HepG2 (cell line): ENCODE data around the gene SLC29A1. TPM values are rescaled to one million over a fixed set of nuclear protein-coding genes. Genes with fewer than 3 reads are reported as not detected.

Experiments
- AHR ChIP-seq: IDR thresholded peaks from 2 replicates; pipeline ENCODE4 v1.6.1; 2018; ENCODE audit warnings: missing genetic modification reagents, missing compliant biosample characterization
- ARID2 ChIP-seq: sonication (generic); formaldehyde crosslinking; IDR thresholded peaks from 2 replicates; pipeline ENCODE4 v1.8.1; 2022; ENCODE audit warnings: mild to moderate bottlenecking, missing genetic modification reagents, borderline replicate concordance
- ARID4A ChIP-seq: sonication (generic); formaldehyde crosslinking; IDR thresholded peaks from 2 replicates; pipeline ENCODE4 v1.5.0; 2020; ENCODE audit warnings: mild to moderate bottlenecking, missing genetic modification reagents, borderline replicate concordance
- EEA1 ChIP-seq: sonication (generic); formaldehyde crosslinking; IDR thresholded peaks from 2 replicates; pipeline ENCODE4 v1.5.1; 2020; ENCODE audit warnings: mild to moderate bottlenecking, missing genetic modification reagents, borderline replicate concordance
- FIP1L1 ChIP-seq: fragments of 200-400 bp; formaldehyde crosslinking; IDR thresholded peaks from 2 replicates; pipeline ENCODE4 v1.6.1; 2018; ENCODE audit warnings: low read depth, mild to moderate bottlenecking, low read length, moderate library complexity, borderline replicate concordance; ENCODE audit not compliant: insufficient read depth
- FOSL1 ChIP-seq: sonication (generic); formaldehyde crosslinking; IDR thresholded peaks from 2 replicates; pipeline ENCODE4 v1.9.0; 2021; ENCODE audit warnings: missing genetic modification reagents, borderline replicate concordance
- KLF11 ChIP-seq: IDR thresholded peaks from 2 replicates; pipeline ENCODE4 v1.6.1; 2016; ENCODE audit warnings: missing compliant biosample characterization
- MAFG ChIP-seq: sonication (generic); formaldehyde crosslinking; IDR thresholded peaks from 2 replicates; pipeline ENCODE4 v1.5.1; 2020; ENCODE audit warnings: mild to moderate bottlenecking, missing genetic modification reagents
- MYC ChIP-seq: sonication (generic); formaldehyde crosslinking; IDR thresholded peaks from 2 replicates; pipeline ENCODE4 v1.9.0; 2021; ENCODE audit warnings: missing genetic modification reagents, borderline replicate concordance
- NAIF1 ChIP-seq: sonication (generic); formaldehyde crosslinking; IDR thresholded peaks from 2 replicates; pipeline ENCODE4 v1.5.0; 2020; ENCODE audit warnings: mild to moderate bottlenecking, missing genetic modification reagents, borderline replicate concordance
- NFE2L2 ChIP-seq: fragments of 150-350 bp; IDR thresholded peaks from 2 replicates; pipeline ENCODE4 v1.6.1; 2014; ENCODE audit warnings: low read length
- RBAK ChIP-seq: sonication (generic); formaldehyde crosslinking; IDR thresholded peaks from 2 replicates; pipeline ENCODE4 v1.5.1; 2020; ENCODE audit warnings: mild to moderate bottlenecking, missing genetic modification reagents
- RNF2 ChIP-seq: fragments of 450-650 bp; conservative IDR thresholded peaks from 2 replicates; pipeline ENCODE4 v1.6.1; 2016; ENCODE audit warnings: low read depth
- STAG1 ChIP-seq: sonication (generic); formaldehyde crosslinking; IDR thresholded peaks from 2 replicates; pipeline ENCODE4 v1.4.0; 2020; ENCODE audit warnings: missing genetic modification reagents
- TAF15 ChIP-seq: fragments of 200-400 bp; formaldehyde crosslinking; IDR thresholded peaks from one replicate; pipeline ENCODE4 v1.6.1; 2018; ENCODE audit warnings: mild to moderate bottlenecking, low read depth, low read length; ENCODE audit not compliant: poor library complexity, severe bottlenecking
- THAP11 ChIP-seq: IDR thresholded peaks from 2 replicates; pipeline ENCODE4 v1.6.1; 2016; ENCODE audit warnings: missing biosample characterization, missing genetic modification reagents
- YY1 ChIP-seq: IDR thresholded peaks from 2 replicates; pipeline ENCODE4 v1.6.1; 2011; ENCODE audit warnings: low read length, low read depth, moderate library complexity, mild to moderate bottlenecking; ENCODE audit not compliant: insufficient read depth, insufficient replicate concordance
- ZFP36L2 ChIP-seq: sonication (generic); formaldehyde crosslinking; IDR thresholded peaks from 2 replicates; pipeline ENCODE4 v1.4.0; 2020; ENCODE audit warnings: missing genetic modification reagents
- ZNF18 ChIP-seq: sonication (generic); formaldehyde crosslinking; IDR thresholded peaks from 2 replicates; pipeline ENCODE4 v1.8.0; 2022; ENCODE audit warnings: mild to moderate bottlenecking, missing genetic modification reagents; ENCODE audit not compliant: insufficient replicate concordance
- ZNF24 ChIP-seq: fragments of 450-650 bp; IDR thresholded peaks from 2 replicates; pipeline ENCODE4 v1.6.1; 2017; ENCODE audit warnings: antibody characterized with exemption, mild to moderate bottlenecking
- ZNF326 ChIP-seq: sonication (generic); formaldehyde crosslinking; IDR thresholded peaks from 2 replicates; pipeline ENCODE4 v1.4.0; 2020; ENCODE audit warnings: missing genetic modification reagents, borderline replicate concordance
- ZNF431 ChIP-seq: sonication (generic); formaldehyde crosslinking; IDR thresholded peaks from 2 replicates; pipeline ENCODE4 v1.9.0; 2022; ENCODE audit warnings: missing genetic modification reagents, low read depth, mild to moderate bottlenecking, borderline replicate concordance
- ZNF501 ChIP-seq: sonication (generic); formaldehyde crosslinking; IDR thresholded peaks from 2 replicates; pipeline ENCODE4 v1.5.1; 2020; ENCODE audit warnings: mild to moderate bottlenecking, moderate library complexity, missing genetic modification reagents
- ZNF678 ChIP-seq: sonication (generic); formaldehyde crosslinking; IDR thresholded peaks from 2 replicates; pipeline ENCODE4 v1.4.0; 2020; ENCODE audit warnings: mild to moderate bottlenecking, missing genetic modification reagents
- ZNF746 ChIP-seq: sonication (generic); formaldehyde crosslinking; IDR thresholded peaks from 2 replicates; pipeline ENCODE4 v1.8.0; 2022; ENCODE audit warnings: mild to moderate bottlenecking, missing genetic modification reagents
- ZNF749 ChIP-seq: sonication (generic); formaldehyde crosslinking; IDR thresholded peaks from 2 replicates; pipeline ENCODE4 v1.8.0; 2022; ENCODE audit warnings: mild to moderate bottlenecking, missing genetic modification reagents, moderate library complexity, borderline replicate concordance
- polyA plus RNA-seq, 8 experiments: library from polyadenylated mRNA; depleted of rRNA in 3 of 8; stranded (reverse) in 7 of 8; unstranded in 1 of 8; fragments of >200 nt; fragmentation: Illumina TruSeq in 4 of 8; extraction: Trizol in 4 of 8; gene quantifications; 2 replicates each; pipeline versions ENCODE4 v1.2.1 to v1.2.3, GENCODE V29; 2011 to 2016; ENCODE audit warnings: low read depth in 4 of 8, missing spikeins in 1 of 8, mixed read lengths in 1 of 8; ENCODE audit not compliant: insufficient read depth in 1 of 8
- total RNA-seq, 5 experiments: library from RNA; depleted of rRNA; stranded (reverse); fragments of >200 nt; fragmentation: Illumina TruSeq; extraction: Trizol; gene quantifications; 2 replicates each; pipeline ENCODE4 v1.2.3, GENCODE V29; 2016; ENCODE audit warnings: low read depth in 1 of 5

Gene SLC29A1
- total and polyA plus RNA-seq, 2 of the 13 experiments (the other 11 are each of a cell fraction or from before 2014, with no cell fraction given), result 43.2 to 106 TPM

- no peak for TF ChIP-seq RBAK (CRISPR knock-in tag)
- TF ChIP-seq ZNF24, result no peak; the same call in 1 of the 2 replicates
- TF ChIP-seq ZNF501 (CRISPR knock-in tag), result 0 out of 2 replicates have a peak, but pooled peaks have one; percentile 19
- TF ChIP-seq ZFP36L2, result no peak
- TF ChIP-seq ZNF678 (CRISPR knock-in tag), result peak; percentile 40; the same call in 1 of the 2 replicates
- no peak for TF ChIP-seq ZNF18 (CRISPR knock-in tag)
- TF ChIP-seq RNF2, result no peak
- TF ChIP-seq FIP1L1, result peak; percentile 49; the same call in 1 of the 2 replicates
- 0 out of 2 replicates have a peak, but pooled peaks have one; percentile 7 for TF ChIP-seq STAG1 (CRISPR knock-in tag)
- peak; percentile 67 for TF ChIP-seq AHR (CRISPR knock-in tag)
- TF ChIP-seq ZNF746, result no peak; the same call in none of the 2 replicates
- TF ChIP-seq KLF11 (CRISPR knock-in tag), result 0 out of 2 replicates have a peak, but pooled peaks have one; percentile 67
- no peak; the same call in 1 of the 2 replicates for TF ChIP-seq EEA1
- TF ChIP-seq ARID2 (CRISPR knock-in tag), result no peak
- TF ChIP-seq ZNF431 (CRISPR knock-in tag), result no peak; the same call in 1 of the 2 replicates
- TF ChIP-seq MAFG (CRISPR knock-in tag), result no peak
- TF ChIP-seq NAIF1 (CRISPR knock-in tag), result no peak; the same call in none of the 2 replicates
- TF ChIP-seq TAF15, result no peak
- peak; percentile 62; the same call in 1 of the 2 replicates for TF ChIP-seq ARID4A
- peak; percentile 62 for TF ChIP-seq ZNF749 (CRISPR knock-in tag)
- no peak for TF ChIP-seq ZNF326 (CRISPR knock-in tag)
- TF ChIP-seq NFE2L2, result no peak
- TF ChIP-seq FOSL1, result no peak
- TF ChIP-seq YY1, result no peak
- peak; percentile 82 for TF ChIP-seq THAP11 (CRISPR knock-in tag)
- TF ChIP-seq MYC (CRISPR knock-in tag), result peak; percentile 79
Observed at GRCh38 chr6:44246663-44247337, 23.4 kb downstream of the SLC29A1 start, which contains the start of gene HSP90AB1 (continued).
